Stimulated activated CD8-positive, alpha-beta memory T cell treated with anti-CD3 and anti-CD28 coated beads, Interleukin-4, amount 100 ng/mL, for 4 hours (primary cell): ENCODE results near the gene TLE5.
"Not testable (repeated sequence)": the region's sequence is repeated elsewhere in the genome, so short reads cannot be mapped to it uniquely, and the experiment has no call there.

Source experiments
- DNase-seq, 2 donors: peaks; one replicate each; pipeline ENCODE4 v3.0.0-alpha.2; 2020; ENCODE audit warnings: low read depth in 2 of 2, low spot score in 1 of 2

TLE5 gene

DNA sequence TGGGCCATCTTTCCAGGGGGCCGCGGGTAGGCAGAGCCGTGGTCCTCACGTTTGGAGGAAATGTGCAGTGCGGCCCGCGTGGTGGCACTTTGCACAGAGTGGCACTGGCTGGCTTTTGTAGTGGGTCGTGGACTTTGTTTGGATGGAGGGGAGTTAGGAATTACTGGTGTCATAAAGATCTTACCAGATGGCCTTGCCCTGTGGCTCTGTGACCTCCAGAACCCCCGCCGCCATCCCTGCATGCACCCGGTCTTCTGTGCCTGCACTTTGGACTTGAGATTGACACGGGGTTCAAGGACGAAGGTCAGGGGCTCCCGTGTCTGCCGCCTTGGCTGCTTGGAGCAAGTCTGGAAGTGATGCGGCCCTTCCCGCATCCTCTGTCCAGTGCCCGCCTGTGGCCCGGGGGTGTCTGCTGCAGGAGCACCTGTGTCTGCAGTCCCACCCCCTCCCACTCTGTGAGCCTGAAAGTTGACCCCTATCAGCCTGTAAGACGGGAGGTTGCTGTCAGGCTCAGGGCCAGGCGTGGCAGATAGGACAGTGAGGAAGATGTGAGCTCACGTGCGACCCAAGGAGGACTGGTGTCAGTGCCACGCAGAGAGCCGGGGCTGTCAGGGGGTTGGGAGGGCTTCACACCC, 34.1 kb upstream of the TLE5 start:
- DNase-seq, result no peak

DNA sequence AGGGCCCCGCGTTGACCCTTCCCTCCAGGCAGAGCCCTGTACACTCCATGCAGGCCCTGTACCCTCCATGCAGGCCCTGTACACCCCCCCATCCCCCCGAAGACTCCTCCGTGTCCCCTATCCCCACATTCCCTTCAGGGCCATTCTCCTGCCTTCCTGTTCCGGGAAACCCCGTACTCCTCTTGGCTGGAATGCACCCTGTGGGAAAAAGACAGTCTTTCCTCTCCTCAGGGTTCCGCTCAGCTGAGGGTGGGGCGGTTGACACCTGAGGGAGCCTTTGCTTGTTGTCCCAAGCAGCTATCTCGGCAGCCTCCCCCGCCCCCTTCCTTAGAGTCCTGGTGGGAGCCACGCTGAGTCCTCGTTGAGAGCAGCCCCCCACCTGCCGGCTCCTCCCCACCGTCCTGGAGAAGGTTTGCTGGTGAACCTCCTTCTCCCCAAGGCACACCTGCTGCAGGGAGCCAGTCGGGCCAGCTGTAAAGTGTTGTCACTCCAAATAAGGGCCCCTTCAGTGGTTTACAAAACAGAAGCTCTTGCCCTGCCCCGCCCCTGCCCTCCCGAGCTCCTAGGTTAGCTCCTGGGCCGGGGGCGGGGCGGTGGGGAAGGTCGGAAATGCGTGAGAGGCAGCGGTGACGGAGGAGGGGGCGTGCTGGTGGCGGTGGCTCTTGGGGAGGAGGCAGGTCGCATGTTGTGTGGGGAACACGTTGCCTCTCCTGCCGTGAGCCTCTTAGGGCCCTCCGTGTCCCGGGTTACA, 33.3 kb upstream of the TLE5 start:
- peak in 1 of 2 donors; percentile 54 for DNase-seq

- no peak for DNase-seq
Measured at GRCh38 chr19:3094601-3095440, 32.5 kb upstream of the TLE5 start.

- not testable (repeated sequence) for DNase-seq
Measured at GRCh38 chr19:3089299-3089855, 27.1 kb upstream of the TLE5 start.

DNA sequence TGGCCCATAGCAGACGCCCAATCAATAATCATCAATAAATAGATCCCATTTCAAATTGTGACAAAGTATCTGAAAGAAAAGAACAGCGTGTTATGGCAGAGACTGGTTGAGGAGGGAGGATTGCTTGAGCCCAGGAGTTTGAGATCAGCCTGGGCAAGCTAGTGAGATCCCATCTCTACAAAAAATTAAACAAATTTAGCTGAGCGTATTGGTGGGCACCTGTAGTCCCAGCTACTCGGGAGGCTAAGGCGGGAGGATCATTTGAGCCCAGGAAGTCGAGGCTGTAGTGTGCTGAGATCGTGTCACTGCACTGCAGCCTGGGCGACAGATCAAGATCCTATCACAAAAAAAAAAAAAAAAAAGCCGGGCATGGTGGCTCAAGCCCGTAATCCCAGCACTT, 25.5 kb upstream of the TLE5 start:
- DNase-seq, result no peak

DNA sequence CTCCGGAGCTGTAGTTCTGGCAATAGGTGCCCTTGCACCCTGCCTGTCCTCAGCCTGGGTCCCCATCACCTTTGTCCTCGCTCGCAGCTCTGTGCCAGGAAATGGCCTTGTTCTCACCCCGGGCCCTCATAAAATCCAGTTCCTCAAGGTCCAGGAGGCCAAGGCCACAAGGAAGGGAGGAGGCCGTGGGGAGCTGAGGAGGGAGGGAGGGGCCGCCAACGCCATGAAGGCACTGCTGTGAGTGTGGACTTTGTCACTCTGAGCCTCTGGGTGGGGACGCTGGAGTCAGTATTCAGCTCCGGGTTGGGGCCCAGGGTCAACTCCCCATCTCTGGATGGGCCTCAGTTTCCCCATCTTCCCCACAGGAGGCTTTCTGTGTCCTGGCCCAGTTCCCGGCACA, 22.6 kb upstream of the TLE5 start:
- DNase-seq, result no peak

- DNase-seq, result no peak
Measured at GRCh38 chr19:3083964-3084363, 21.7 kb upstream of the TLE5 start.

DNA sequence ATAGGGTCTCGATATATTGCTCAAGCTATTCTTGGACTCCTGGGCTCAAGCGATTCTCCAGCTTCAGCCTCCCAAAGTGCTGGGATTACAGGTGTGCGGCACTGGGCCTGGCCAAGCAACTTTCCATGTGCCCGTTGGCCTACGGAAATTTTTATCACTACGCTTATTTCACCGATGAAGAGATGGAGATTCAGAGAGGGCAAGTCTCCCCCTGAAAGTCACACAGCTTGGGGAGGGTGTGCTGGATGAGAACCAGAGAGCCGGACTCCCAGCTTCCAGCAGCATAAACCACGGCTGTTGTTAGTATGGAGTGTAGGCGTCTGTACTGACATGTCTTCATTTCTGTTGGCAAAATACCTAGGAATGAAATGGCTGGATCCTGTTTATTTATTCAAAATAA, 20.0 kb upstream of the TLE5 start:
- no peak for DNase-seq

DNA sequence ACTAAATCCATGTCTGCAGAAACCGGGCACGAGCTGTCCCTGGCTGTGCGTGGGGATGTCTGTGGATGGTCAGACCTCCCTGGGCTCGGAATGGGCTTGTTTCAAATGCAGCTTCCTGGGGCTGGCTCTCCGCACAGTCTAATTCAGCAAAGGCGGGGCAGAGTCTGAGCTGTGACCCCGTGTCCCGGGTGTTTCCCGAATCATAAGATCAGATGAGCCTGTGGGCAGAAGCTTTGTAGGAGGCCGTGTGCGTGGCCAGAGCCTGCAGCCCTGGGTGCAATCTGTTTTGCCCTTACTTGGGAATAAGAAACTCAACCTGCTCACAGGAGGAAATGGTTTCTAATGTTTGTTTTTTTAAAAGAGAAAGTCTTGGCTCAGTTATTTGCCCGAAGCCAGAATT, 18.0 kb upstream of the TLE5 start:
- no peak for DNase-seq

- DNase-seq, result no peak
Measured at GRCh38 chr19:3079578-3079977, 17.3 kb upstream of the TLE5 start.

- peak; percentile 36 to 66 for DNase-seq
Measured at GRCh38 chr19:3075605-3076431, 13.5 kb upstream of the TLE5 start.

DNA sequence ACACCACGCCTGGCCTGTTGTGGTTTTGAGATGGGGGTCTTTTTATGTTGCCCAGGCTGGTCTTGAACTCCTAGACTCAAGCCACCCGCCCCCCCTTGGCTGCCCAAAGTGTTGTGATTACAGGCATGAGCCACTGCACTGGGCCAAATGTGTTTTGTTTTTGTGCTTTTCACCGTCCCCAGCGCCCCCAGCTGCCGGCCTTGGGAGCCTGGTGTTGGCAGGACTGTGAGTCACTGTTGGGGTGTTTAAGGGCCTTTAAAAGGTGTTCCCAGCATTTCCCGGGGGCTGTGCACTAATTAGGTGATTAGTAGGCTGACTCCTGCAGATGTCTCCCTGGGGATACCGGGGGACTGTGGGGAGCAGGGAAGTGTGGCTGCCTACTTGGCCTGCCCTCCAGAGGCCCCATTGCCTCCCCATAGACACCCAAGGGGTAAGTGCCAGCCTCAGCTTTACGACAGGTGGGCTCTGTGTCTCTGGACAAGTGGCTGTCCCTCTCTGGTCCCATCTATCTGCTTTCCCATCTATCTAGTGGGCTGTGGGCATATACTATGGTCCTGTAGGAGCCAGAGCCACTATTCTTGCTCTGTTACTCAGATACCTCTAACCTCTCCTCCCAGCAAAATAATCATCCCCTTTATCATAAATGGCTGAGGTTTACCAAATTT, 11.8 kb upstream of the TLE5 start:
- no peak for DNase-seq

DNA sequence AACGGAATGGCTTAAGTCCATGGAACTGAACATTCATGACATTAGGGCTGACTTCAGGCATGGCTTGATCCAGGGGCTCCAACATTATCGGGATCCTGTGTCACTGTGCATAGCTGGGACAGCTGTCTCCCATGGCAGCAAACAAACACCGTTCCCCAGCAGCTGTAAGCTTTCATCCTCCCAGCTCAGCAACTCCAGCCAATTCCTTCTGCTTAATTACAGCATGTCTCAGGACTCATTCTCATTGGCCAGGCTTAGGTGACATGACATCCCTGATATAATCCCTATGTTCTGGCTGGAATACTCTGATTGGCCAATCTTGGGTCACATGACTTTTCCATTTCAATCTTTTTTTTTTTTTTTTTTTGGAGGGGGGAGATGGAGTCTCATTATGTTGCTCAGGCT, 10.9 kb upstream of the TLE5 start:
- DNase-seq, result no peak

DNA sequence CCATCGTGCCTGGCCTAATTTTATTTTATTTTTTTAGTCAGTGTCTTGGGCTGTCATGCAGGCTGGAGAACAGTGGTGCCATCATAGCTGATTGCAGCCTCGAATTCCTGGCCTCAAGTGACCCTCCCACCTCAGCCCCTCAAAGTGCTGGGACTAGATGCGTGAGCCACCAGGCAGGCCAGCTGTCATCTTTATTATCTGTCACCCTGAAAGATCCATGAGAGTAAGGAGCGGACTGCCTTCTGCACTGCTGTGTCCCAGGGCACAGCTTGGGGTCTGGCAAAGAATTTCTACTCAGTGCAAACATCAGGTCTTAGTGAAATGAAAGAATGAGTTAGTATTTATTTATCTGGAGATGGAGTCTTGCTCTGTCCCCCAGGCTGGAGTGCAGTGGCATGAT, 9.5 kb upstream of the TLE5 start:
- DNase-seq, result no peak

DNA sequence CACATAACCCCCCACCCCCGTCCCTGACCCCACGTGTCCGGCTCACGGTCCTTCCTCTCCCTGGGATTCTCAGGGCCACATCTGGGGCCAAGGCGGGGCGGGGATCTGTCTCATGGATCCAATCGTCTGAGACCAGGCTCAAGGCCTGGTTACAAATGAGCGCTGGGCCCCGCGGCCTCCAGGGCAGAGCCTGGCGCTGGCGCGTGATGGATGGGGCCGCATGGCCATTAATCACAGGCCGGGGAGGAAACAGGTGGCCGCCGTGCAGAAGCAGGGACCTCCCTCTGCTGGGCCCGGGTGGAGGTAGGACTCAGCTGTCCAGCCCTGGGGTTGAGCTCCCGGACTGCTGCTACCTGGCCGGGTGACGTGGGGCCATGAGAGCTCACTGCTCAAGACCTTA, 5.8 kb upstream of the TLE5 start:
- DNase-seq, result no peak

GRCh38 chr19:3067563-3067962, 5.3 kb upstream of the TLE5 start:
- DNase-seq, result no peak

GRCh38 chr19:3066482-3067049, 4.3 kb upstream of the TLE5 start:
- DNase-seq, result no peak

DNA sequence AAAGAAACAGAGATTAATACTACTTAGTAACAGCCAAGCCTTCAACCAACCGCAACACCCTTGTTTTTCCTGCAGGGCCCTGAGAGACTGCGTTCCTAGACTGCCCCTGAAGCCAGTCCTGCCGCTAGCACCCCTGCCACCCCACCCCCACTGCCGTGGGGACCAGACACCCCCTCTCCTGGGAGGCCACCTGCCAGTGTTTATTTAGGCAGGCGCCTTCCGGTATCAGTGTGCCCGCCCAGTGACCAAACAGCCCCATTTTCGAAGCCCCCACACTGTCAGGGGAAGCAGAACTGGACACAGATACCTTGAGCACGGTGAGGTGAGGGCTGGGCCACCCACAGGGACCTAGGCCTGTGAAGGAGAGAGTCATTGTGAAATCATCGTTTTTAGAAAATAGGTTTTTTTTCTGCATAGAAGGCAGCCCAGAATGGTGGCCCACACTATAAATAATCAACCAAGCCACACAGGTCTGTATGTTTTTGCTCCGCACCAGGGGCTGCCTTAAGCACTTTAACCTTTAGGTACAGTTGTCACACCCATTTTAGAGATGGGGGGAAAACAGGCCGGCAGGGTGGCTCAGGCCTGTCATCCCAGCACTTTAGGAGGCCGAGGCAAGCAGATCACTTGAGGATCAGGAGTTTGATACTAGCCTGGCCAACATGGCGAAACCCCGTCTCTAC, 3.5 kb upstream of the TLE5 start:
- DNase-seq, result no peak

GRCh38 chr19:3064011-3064330, 1.7 kb upstream of the TLE5 start:
- DNase-seq, result no peak
